GM19043 (cell line): ENCODE results near the gene GATA1.

Experiments used
- ATAC-seq: cut with Tn5 transposase; IDR thresholded peaks from one replicate; pipeline ENCODE4 v1.9.1; 2021; ENCODE audit warnings: low read depth; ENCODE audit not compliant: unreplicated experiment

GATA1 gene

DNA sequence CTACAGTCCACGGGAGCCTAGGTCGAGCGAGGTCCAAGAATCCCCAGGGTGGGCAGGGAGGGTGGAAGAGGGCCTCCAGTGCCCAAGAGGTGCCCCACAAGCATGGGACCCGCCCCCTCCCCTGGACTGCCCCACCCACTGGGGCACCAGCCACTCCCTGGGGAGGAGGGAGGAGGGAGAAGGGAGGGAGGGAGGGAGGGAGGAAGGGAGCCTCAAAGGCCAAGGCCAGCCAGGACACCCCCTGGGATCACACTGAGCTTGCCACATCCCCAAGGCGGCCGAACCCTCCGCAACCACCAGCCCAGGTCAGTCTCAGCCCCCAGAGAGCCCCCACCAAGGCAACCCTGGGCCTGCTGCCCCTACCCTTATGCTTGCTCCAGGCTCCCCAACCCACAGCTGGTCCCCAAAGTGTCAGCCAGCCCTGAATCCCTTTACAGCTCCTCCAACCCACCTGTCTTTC, at the start of gene GATA1:
Gene GATA1 (plus strand): TSS at position 250 of the 460 bp plus-strand sequence. CDS start 4,520 bp downstream, outside the sequence.
- no peak for ATAC-seq

GRCh38 chrX:48736878-48737212, 49.5 kb upstream of the GATA1 start:
- ATAC-seq, result no peak

DNA sequence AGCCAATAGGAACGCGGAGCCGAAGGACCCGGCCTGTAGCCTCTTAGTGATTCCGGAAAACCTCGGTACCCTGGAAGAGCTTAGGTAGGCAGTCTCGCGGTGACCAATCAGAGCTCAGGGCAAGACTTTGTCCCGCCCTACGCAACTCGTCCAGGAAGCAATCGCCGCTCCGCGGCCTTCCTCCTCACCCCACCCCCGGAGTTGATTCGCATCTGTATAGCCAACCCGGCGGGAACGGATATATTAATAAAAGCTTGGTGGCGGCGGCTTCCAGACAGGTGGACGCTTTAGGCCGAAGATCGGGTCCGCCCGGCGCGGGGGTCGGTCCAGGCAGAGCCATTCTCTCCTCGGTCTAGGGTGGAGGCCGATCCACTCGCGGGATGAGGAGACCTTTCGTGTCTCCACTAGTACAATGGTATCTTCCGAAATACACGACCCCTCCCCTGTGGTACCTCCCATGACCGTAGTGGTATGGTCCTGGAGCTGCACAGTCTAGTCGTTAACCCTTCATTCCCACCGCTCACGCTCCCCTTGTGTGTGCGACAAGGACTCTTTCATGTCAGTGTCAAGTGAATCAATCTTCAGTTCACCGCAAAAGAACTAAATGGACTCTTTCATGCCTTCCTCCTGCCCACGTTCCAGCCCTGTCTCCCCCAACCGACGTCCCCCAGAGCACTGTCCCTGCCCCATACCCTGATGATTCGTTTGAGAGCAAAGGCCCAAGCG, 49.0 kb upstream of the GATA1 start:
- peak; percentile 98 for ATAC-seq

- ATAC-seq, result no peak
Observed at GRCh38 chrX:48737940-48738339, 48.5 kb upstream of the GATA1 start.

GRCh38 chrX:48741834-48742233, 44.6 kb upstream of the GATA1 start:
- ATAC-seq, result no peak

DNA sequence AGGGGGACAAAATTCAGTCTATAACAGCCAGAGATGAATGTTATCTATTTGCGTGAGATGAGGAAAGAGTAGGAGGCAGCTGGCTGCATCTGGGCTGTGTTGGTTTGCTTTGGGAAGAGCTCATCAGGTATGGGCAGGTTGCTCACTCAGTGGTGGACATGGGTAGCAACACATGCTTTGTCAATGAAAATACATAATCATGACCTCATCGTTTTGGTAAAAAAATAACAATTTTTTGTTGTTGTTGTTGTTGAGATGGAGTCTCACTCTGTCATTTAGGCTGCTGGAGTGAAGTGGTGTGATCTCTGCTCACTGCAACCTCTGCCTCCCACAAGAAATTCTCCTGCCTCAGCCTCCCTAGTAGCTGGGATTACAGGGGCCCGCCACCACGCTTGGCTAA, 41.2 kb upstream of the GATA1 start:
- ATAC-seq, result no peak

- ATAC-seq, result no peak
Observed at GRCh38 chrX:48747415-48748016, 38.9 kb upstream of the GATA1 start.

- ATAC-seq, result no peak
Observed at GRCh38 chrX:48749182-48749581, 37.2 kb upstream of the GATA1 start.

- ATAC-seq, result no peak
Observed at GRCh38 chrX:48751343-48751742, 35.0 kb upstream of the GATA1 start.

DNA sequence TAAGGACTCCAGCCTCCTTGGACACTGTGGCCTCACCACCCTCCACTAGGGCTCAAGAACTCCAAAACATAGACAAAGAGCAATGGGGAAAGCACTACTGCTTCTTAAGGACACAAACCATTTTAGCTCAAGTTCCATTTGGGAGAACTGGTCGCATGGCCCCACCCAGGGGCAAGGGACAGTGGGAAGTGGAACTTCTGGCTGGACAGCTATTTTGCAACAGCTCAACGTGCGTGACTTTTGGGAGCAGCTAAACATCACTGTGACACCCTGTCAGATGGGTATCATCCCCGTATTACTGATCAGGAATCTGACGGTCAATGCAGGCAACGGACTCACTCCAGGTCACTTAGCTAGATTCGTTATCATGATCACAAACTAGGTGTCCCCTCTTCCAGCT, 33.9 kb upstream of the GATA1 start:
- ATAC-seq, result no peak

GRCh38 chrX:48753708-48754228, 32.6 kb upstream of the GATA1 start:
- no peak for ATAC-seq

GRCh38 chrX:48754238-48754637, 32.2 kb upstream of the GATA1 start:
- no peak for ATAC-seq

DNA sequence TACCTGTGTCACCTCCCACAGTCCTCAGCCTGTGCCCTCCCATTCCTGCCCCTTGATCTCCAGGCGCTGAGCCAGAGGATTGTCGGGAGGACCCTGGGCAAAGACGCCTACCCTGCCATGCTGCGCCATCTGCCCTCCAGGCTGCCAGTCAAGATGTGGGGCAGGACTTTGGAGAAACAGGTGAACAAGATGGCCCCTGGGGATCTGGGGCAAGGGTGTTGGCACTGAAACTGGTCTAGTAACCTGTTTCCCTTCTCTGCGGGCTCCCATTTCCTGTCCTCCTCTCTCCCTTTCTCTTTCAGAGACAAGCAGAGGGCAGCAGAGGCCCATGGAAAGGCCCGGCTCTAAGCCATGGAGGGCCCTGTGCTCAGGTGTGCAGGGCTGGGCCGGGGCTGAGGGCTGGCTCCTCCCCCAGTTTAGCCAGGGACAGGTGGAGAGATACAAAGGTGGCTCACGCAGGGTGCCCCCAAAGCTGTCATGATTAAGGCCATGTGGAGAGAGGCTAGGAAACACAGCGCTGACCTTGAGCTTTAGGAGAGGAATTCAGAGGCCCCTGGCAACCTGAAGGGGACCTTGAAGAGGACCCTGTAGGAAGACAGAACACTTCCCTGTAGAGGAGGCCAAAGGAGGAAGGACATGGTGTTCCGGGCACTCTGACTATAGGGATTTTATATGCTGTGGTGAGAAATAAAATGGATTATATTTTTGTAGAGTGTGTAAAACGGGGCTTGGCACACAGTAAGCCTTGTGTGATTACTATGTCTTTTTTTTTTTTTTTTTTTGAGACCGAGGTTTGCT, 24.5 kb upstream of the GATA1 start, which contains the start of gene GLOD5:
Gene GLOD5 (plus strand): TSS at position 74 of the 798 bp plus-strand sequence. CDS start 44 bp downstream, at position 118.
- ATAC-seq, result no peak

GRCh38 chrX:48769230-48769629, 17.2 kb upstream of the GATA1 start:
- no peak for ATAC-seq

GRCh38 chrX:48770296-48770695, 16.1 kb upstream of the GATA1 start:
- no peak for ATAC-seq

DNA sequence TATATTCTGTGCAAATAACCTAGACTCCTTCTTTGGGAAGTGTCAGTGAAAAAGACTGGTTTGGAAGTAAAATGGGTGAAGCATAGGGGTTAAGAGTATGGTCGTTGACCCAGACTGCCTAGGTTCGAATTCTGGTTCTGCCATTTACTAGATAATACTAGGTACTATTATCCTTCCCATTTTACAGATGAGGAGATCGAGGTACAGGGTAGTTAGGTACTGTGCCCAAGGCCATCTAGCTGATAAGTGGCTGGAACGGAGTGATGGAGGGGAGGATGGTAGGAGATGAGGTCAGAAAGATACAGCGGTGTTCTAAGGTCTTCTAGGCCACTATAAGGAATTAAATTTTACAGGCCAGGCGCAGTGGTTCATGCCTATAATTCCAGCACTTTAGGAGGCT, 13.8 kb upstream of the GATA1 start:
- ATAC-seq, result no peak

GRCh38 chrX:48776818-48777439, 9.5 kb upstream of the GATA1 start:
- ATAC-seq, result no peak

DNA sequence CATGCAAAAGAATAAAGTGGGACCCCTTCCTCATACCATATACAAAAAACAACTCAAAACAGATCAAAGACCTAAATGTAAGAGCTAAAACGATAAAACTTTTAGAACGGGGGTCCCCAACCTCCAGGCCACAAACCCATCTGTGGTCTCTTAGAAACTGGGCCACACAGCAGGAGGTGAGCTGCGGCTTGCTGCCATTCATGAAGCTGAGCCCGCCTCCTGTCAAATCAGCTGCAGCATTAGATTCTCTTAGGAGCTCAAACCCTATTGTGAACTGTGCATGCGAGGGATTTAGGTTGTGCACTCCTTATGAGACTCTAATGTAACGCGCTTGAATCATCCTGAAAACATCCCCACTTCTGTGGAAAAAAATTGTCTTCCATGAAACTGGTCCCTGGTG, 7.0 kb upstream of the GATA1 start:
- no peak for ATAC-seq

DNA sequence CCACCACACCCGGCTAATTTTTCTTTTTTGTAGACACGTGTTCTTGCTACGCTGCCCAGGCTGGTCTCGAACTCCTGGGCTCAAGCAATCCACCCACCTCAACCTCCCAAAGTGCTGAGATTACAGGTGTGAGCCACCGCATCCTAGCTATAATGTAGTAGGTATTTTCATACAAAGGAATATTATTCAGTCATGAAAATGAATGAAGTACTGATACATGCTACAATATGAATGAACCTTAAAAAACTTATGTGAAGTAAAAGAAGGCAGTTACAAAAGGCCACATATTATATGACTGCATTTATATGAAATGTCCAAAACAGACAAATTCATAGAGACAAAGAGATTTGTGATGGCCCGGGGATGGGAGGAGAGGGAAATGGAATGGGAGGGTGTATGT, 4.7 kb upstream of the GATA1 start:
- no peak for ATAC-seq

- ATAC-seq, result no peak
Observed at GRCh38 chrX:48782216-48782615, 4.2 kb upstream of the GATA1 start.

DNA sequence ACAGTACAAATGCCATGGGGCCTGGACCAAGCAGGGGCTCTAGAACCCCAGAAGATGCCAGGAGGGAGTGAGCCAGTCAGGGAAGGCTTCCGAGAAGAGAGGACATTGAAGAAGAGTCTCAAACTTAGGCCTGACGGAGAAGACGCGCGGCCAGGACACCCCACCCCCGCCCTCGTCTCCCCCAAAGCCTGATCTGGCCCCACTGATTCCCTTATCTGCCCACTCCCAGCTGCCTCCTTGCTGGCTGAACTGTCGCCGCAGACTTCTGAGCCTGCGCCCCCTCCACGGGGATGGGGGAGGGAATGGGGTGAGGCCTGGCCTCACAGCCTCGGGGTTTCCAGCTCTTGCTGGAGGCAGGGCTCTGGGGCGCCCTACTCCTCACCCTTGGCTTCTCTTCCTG, 3.6 kb upstream of the GATA1 start:
- no peak for ATAC-seq
